IPS-18a (cell line): ENCODE data around the gene ECSIT.
"Not testable (repeated sequence)": the region's sequence is repeated elsewhere in the genome, so short reads cannot be mapped to it uniquely, and the experiment has no call there.

Experiments
- H3K27ac ChIP-seq: one replicate; pipeline ENCODE4 v1.5.1; 2013; ENCODE audit warnings: low read length
- H3K27me3 ChIP-seq: one replicate; pipeline ENCODE4 v1.6.1; 2013; ENCODE audit warnings: mild to moderate bottlenecking, low read length; ENCODE audit not compliant: control insufficient read depth, insufficient read depth
- H3K36me3 ChIP-seq: one replicate; pipeline ENCODE4 v1.6.1; 2013; ENCODE audit warnings: low read depth, low read length; ENCODE audit not compliant: control insufficient read depth
- H3K4me1 ChIP-seq: one replicate; pipeline ENCODE4 v1.6.1; 2013; ENCODE audit warnings: low read depth, low read length; ENCODE audit not compliant: control insufficient read depth
- H3K4me3 ChIP-seq: one replicate; pipeline ENCODE4 v1.5.1; 2013; ENCODE audit warnings: low read length
- H3K9ac ChIP-seq: one replicate; pipeline ENCODE4 v1.6.1; 2013; ENCODE audit warnings: mild to moderate bottlenecking, low read length, moderate library complexity
- H3K9me3 ChIP-seq: one replicate; pipeline ENCODE4 v1.6.1; 2013; ENCODE audit warnings: low read depth, low read length; ENCODE audit not compliant: control insufficient read depth

ECSIT gene, protein sequence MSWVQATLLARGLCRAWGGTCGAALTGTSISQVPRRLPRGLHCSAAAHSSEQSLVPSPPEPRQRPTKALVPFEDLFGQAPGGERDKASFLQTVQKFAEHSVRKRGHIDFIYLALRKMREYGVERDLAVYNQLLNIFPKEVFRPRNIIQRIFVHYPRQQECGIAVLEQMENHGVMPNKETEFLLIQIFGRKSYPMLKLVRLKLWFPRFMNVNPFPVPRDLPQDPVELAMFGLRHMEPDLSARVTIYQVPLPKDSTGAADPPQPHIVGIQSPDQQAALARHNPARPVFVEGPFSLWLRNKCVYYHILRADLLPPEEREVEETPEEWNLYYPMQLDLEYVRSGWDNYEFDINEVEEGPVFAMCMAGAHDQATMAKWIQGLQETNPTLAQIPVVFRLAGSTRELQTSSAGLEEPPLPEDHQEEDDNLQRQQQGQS

DNA sequence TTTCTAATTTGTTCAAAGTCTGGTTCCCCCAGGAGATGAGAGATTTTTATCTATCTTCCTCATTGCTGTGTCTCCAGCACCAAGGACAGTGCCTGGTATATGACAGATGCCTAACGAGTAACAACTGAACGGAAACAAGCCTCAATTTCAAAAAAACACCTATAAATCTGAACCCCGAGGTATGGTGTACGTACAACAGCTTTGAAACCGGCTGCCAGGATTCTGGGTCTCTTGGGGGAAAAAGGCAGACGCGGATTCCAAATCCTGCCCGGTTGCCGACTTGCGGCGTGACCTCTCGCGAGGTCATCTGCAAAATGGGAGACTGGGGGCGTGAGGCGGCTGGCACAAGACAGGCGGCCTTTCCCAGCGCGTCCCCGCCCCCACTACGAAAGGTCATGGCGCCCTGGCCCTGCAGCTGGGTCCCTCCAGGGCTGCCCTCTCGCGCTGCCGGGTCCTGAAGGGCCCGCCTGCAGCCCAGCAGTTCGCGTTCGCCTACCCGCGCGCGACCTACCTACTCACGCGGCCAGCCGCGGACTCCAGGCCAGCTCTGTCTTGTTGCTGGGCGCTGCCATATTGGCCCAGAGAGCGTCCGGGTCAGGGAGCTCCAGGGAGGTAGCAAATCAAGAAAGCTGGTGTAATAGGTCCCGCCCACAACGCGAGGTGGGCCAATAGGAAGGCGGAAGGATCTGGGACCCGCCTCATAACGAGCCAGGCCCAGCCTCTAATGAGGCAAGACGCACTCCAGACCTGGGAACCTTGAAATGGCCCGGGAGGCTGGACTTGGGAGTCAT, at the start of gene ECSIT:
ECSIT (minus strand) TSS at position 584 of the 791 bp plus-strand sequence. CDS start 9,964 bp downstream, outside the sequence.
- Histone ChIP-seq H3K4me1 (no peaks in the 10 kb centered on the region), H3K27ac (peak within 1 kb of the TSS; percentile 60), H3K4me3 (peak within 1 kb of the TSS; percentile 86), H3K9ac (peak within 1 kb of the TSS; percentile 75), H3K9me3 (no peaks in the 10 kb centered on the region), H3K36me3 (no peaks in the 10 kb centered on the region), H3K27me3 (no peaks in the 10 kb centered on the region)

DNA sequence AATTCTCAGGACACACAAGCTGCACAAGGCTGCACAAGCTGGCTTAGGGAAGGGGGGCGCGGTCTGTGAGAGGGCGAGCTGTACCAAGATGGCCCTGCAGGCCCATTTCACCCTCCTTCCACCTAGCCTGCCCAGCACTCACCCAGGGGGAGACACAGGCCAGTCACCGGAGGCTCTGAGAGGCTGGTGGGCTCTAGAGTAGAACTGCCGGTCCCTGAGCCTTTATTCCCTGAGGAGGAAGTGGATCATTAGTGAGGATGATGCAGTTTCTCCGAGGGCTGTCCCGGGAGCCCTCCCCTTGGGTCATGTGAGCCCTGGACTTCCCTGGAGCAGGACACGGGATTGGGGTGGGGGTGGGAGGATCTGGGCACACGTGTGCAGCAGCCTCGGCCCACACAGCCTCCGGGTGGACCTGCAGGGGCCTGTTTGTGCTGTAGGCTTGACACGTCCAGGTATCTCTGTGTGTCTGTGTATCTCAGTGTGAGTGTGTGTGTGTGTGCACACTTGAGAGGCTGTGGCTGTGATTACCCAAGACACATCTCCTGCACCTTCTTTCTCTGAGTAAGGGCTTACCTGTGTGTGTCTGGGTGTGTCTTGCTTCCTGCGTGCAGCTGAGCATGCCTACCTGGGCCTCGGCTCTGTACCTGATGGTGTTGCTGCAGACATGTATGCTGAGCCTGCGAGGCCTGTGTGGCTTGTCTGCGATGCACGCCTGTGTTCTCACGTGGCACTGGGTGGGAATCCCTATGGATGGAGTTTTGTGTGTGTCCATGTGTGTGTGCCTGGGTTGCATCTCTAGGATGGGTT, 48.7 kb upstream of the ECSIT start, which contains the start of gene ACP5:
ACP5 (minus strand) TSS at position 195 of the 807 bp plus-strand sequence. CDS start 328 bp downstream, outside the sequence.
- H3K4me3 ChIP-seq, result peak within 1 kb of the TSS; percentile 43
- H3K4me1 ChIP-seq, result no peaks in the 10 kb centered on the region
- H3K36me3 ChIP-seq, result no peaks in the 10 kb centered on the region
- no peaks in the 10 kb centered on the region for H3K9me3 ChIP-seq
- no peak within 1 kb of the TSS for H3K9ac ChIP-seq
- H3K27me3 ChIP-seq, result no peaks in the 10 kb centered on the region
- H3K27ac ChIP-seq, result no peak within 1 kb of the TSS

DNA sequence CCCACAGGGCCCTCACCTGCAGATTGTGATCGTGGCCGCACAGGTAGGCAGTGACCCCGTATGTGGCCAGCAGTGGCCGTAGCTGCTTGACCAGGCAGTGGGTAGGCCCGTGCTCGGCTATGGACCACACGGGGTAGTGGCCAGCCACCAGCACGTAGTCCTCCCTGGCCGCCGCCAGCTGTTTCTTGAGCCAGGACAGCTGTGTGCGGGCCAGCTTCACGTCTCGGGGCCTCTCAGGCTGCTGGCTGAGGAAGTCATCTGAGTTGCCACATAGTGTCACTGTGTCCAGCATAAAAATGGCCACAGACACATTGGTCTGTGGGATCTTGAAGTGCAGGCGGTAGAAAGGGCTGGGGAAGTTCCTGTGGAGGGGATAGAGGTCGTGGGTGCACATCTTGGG, 47.3 kb upstream of the ECSIT start:
- H3K9ac ChIP-seq, result no peak overlapping the region
- H3K27me3 ChIP-seq, result no peaks in the 10 kb centered on the region
- no peak overlapping the region for H3K27ac ChIP-seq
- H3K36me3 ChIP-seq, result no peaks in the 10 kb centered on the region
- H3K4me3 ChIP-seq, result no peak overlapping the region
- H3K4me1 ChIP-seq, result no peaks in the 10 kb centered on the region
- no peaks in the 10 kb centered on the region for H3K9me3 ChIP-seq

DNA sequence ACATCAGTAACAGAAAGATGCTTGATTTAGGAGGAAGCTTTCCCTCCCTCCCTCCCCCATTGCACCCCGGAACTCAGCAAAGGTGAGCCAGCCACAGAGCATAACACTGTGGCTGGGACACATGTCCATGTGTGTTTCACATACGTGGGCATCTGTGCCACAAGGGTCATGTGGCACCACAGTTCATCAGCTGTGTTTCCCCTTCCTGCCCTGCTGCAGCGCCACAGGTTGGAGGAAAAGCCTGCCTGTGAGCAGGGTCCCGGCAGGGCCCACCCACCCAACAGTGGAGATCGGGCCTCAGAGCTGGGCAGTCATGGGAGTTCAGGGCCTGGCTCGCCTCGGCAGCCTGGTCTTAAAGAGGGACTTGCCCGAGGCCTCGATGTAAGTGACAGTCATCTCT, 45.8 kb upstream of the ECSIT start:
- Histone ChIP-seq H3K9ac (no peak overlapping the region), H3K27ac (no peak overlapping the region), H3K4me3 (no peak overlapping the region), H3K4me1 (no peaks in the 10 kb centered on the region), H3K36me3 (no peaks in the 10 kb centered on the region), H3K27me3 (no peaks in the 10 kb centered on the region), H3K9me3 (no peaks in the 10 kb centered on the region)

DNA sequence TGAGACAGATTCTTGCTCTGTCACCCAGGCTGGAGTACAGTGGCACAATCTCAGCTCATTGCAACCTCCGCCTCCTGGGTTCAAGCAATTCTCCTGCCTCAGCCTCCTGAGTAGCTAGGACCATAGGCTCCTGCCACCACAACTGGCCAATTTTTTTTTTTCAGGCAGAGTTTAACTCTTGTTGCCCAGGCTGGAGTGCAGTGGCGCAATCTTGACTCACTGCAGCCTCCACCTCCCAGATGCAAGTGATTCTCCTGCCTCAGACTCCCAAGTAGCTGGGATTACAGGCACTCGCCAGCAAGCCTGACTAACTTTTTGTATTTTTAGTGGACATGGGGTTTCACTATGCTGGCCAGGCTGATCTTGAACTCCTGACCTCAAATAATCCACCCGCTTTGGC, 44.8 kb upstream of the ECSIT start:
- not testable (repeated sequence) for H3K9me3 ChIP-seq, H3K4me3 ChIP-seq, H3K36me3 ChIP-seq, H3K27ac ChIP-seq, H3K27me3 ChIP-seq, H3K4me1 ChIP-seq, H3K9ac ChIP-seq

DNA sequence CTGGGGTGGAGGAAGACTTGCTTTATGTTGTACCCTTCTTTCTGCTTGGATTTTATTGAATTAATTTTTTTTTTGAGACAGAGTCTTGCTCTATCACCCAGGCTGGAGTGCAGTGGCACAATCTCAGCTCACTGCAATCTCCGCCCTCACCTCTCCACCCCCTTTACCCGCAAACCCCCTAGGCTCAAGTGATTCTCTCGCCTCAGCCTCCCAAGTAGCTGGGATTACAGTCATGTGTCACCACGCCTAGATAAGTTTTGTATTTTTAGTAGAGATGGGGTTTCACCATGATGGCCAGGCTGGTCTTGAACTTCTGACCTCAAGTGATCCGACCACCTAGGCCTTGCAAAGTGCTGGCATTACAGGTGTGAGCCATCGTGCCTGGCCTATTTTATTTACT, 44.4 kb upstream of the ECSIT start:
- not testable (repeated sequence) for H3K4me1 ChIP-seq, H3K36me3 ChIP-seq, H3K4me3 ChIP-seq, H3K9ac ChIP-seq, H3K27me3 ChIP-seq, H3K27ac ChIP-seq, H3K9me3 ChIP-seq

DNA sequence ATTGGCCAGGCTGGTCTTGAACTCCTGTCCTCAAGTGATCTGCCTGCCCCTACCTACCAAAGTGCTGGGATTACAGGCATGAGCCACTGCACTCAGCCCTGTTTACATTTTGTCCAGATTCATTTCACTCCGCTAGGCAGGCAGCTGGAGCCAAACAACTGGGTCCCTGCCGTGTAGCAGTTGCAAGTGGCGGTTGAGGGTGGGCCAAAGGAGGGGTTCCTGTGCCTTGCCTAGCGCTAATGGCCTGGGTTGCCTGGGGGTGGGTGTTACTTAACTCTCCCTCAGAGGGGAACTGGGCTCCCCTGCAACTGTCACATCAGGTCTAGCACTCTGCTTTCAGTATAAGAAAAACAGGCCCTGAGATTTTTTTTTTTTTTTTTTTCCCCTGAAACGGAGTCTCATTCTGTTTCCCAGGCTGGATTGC, 41.1 kb upstream of the ECSIT start:
- no peaks in the 10 kb centered on the region for H3K4me1 ChIP-seq

DNA sequence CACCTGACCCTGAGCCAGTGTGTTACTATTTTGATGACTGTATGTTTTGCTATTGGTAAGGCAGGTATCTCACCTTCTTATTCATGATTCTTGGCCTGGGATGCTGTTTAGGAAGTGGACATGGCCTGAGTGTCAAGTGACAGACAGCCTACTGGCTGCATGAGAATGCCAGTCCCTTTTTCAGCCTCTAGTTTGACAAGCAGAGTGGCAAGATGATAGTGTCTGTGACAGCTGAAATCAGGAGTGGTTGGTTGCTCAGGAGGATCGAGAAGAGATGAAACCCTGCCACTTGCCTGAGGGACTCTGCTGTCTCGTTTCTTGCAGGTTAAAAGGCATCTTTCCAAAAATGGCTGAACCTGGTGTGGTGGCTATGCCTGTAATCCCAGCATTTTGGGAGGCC, 37.2 kb upstream of the ECSIT start:
- Histone ChIP-seq H3K9ac (no peak overlapping the region), H3K27me3 (no peaks in the 10 kb centered on the region), H3K4me1 (no peaks in the 10 kb centered on the region), H3K27ac (no peak overlapping the region), H3K36me3 (no peaks in the 10 kb centered on the region), H3K4me3 (no peak overlapping the region), H3K9me3 (no peaks in the 10 kb centered on the region)

More for the DNA sequence above, 41.1 kb upstream of the ECSIT start:
- H3K27ac ChIP-seq, result no peak overlapping the region
- no peak overlapping the region for H3K4me3 ChIP-seq
- no peaks in the 10 kb centered on the region for H3K9me3 ChIP-seq
- H3K36me3 ChIP-seq, result no peaks in the 10 kb centered on the region
- no peak overlapping the region for H3K9ac ChIP-seq
- no peaks in the 10 kb centered on the region for H3K27me3 ChIP-seq

DNA sequence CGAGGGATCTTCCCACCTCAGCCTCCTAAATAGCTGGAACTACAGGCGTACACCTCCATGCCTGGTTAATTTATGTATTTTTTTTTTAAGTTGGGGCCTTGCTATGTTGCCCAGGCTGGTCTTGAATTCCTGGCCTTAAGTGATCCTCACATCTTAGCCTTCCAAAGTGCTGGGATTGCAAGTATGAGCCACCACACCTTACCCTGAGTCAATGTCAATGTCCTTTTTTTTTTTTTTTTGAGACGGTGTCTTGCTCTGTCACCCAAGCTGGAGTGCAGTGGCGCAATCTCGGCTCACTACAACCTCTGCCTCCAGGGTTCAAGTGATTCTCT, 36.7 kb upstream of the ECSIT start:
- not testable (repeated sequence) for H3K9ac ChIP-seq, H3K27ac ChIP-seq, H3K4me1 ChIP-seq

DNA sequence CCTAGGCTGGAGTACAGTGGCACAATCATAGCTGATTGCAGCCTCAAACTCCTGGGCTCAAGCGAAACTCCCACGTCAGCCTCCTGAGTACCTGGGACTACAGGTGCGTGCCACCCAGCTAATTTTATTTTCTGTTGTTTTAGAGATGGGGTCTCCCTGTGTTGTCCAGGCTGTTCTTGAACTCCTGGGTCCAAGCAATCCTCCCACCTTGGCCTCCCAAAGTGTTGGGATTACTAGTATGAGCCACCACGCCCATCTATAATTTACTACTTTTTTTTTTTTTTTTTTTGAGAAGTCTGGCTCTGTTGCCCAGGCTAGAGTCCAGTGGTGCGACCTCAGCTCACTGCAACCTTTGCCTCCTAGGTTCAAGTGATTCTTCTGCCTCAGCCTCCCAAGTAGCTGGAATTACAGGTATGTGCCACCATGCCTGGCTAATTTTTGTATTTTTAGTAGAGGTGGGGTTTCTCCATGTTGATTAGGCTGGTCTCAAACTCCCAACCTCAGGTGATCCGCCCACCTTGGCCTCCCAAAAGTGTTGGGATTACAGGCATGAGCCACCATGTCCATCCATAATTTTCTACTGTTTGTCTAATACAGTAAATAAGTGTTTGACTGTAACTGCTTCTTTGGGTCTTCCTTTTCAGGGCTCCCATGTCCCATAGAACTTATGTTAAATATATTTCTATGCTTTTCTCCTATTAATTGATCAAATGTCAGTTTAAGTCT, 35.3 kb upstream of the ECSIT start:
- not testable (repeated sequence) for H3K27me3 ChIP-seq, H3K27ac ChIP-seq, H3K9ac ChIP-seq, H3K36me3 ChIP-seq, H3K4me3 ChIP-seq, H3K4me1 ChIP-seq, H3K9me3 ChIP-seq

More for the DNA sequence above, 36.7 kb upstream of the ECSIT start:
- H3K36me3 ChIP-seq, H3K9me3 ChIP-seq, H3K4me3 ChIP-seq, H3K27me3 ChIP-seq: not testable (repeated sequence)

DNA sequence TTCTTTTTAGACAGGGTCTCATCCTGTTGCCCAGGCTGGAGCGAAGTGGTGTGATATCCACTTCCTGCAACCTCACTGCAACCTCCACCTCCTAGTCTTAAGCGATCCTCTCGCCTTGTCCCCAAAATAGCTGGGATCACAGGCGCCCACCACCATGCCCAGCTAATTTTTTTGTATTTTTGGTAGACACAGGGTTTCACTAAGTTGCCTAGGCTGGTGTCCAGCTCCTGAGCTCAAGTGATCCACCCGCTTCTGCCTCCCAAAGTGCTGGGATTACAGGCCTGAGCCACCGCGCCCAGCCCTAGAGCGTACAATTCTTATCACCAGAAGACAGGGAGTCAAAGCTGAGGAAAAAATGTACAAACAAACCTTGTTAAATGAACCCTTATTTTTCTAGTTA, 34.6 kb upstream of the ECSIT start:
- H3K9ac ChIP-seq, result no peak overlapping the region
- no peaks in the 10 kb centered on the region for H3K36me3 ChIP-seq
- H3K9me3 ChIP-seq, result no peaks in the 10 kb centered on the region
- H3K4me1 ChIP-seq, result no peaks in the 10 kb centered on the region
- no peak overlapping the region for H3K4me3 ChIP-seq
- H3K27ac ChIP-seq, result no peak overlapping the region
- no peaks in the 10 kb centered on the region for H3K27me3 ChIP-seq
